ENCODE measurements around the gene PSMG3. TPM values are rescaled to one million over a fixed set of nuclear protein-coding genes. Genes with fewer than 3 reads are reported as not detected.
A peak's percentile ranks its signal among the peaks of the same experiment; 100 is the strongest.

The PSMG3 gene
- total and polyA plus RNA-seq, 2 of the 8 experiments (the other 6 are each of a cell fraction or from before 2014, with no cell fraction given), result 30.2 to 62.0 TPM

DNA sequence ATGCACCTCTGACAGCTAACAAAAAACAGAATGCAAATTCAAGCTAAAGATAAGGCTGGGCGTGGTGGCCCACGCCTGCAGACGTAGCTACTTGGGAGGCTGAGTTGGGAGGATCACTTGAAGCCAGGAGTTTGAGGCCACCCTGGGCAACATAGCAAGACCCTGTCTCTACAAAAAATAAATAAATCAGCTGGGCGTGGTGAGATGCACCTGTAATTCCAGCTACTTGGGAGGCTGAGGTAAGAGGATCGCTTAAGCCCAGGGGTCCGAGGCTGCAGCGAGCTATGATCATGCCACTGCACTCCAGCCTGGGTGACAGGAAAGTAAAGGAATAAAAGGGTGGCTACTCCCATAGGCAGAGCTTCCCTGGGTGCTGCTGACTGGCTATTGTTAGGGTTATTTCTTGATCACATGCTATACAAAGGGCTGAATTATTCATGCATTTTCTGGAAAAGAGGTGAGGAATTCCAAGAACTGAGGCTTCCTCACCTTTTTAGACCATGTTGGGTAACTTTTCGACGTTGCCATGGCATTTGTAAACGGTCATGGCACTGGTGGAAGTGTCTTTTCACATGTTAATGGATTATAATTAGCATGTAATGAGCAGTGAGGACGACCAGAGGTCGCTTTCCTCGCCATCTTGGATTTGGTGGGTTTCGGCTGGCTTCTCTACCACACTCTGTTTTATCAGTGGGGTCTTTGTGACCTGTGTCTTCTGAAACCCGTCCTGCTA lies 6.9 kb upstream of the PSMG3 start:
- no peak overlapping the region for H3K23ac ChIP-seq (ENCODE audit: insufficient read length)
- FAIRE-seq (peak; percentile 93), DNase-seq (ENCODE audit: low read depth in 1 of 2, low spot score in 2 of 2) (peak in 1 of 2 experiments; percentile 79)
- WGBS, 2 experiments (ENCODE audit: extremely low coverage in 1 of 2, insufficient coverage in 1 of 2, insufficient read length in 1 of 2, insufficient replicate concordance in 2 of 2, low coverage in 1 of 2, low lambda C conversion rate in 2 of 2, missing lambda C conversion rate in 1 of 2), result 31% methylated on average over 15 of the region's 15 CpGs; no CpG with 5 or more reads in 1 of the 2 experiments
- no peaks in the 10 kb centered on the region for H3K27me3 ChIP-seq (replicated peaks in 1 of 4; ENCODE audit: control insufficient read depth in 3 of 4, extremely low read depth in 1 of 4, insufficient read depth in 3 of 4, low read length in 3 of 4)
- no peak overlapping the region for H2AFZ ChIP-seq (ENCODE audit: low read length)
- no peaks in the 10 kb centered on the region for H3K79me1 ChIP-seq (ENCODE audit: low read depth, low read length)
- peaks cover 12 to 20% (median 13%) of the 10 kb centered on the region in 4 experiments for H3K4me1 ChIP-seq (replicated peaks in 1 of 4; ENCODE audit: control insufficient read depth in 3 of 4, insufficient read depth in 4 of 4, low read length in 3 of 4)
- H3K79me2 ChIP-seq (ENCODE audit: control insufficient read depth in 1 of 2, insufficient read depth in 2 of 2, low read length in 2 of 2), result no peaks in the 10 kb centered on the region
- peak overlapping the region; percentile 100 for H2AK5ac ChIP-seq (ENCODE audit: low read depth, low read length)
- H3K9me3 ChIP-seq (ENCODE audit: insufficient read depth in 2 of 2, low read depth in 1 of 2, low read length in 1 of 2), result 0 out of 4 replicates have a peak, but pooled peaks cover 0 to 3% of the 10 kb centered on the region in 2 experiments
- peak overlapping the region; percentile 100 for H2BK120ac ChIP-seq (replicated peaks; ENCODE audit: low read depth, low read length)
- no peak overlapping the region for H3K9ac ChIP-seq (replicated peaks in 1 of 4; ENCODE audit: extremely low read depth in 1 of 4, low read depth in 3 of 4, low read length in 3 of 4)
- H2BK5ac ChIP-seq (ENCODE audit: low read depth, low read length), result peak overlapping the region; percentile 99
- H3K23me2 ChIP-seq (ENCODE audit: low read depth, low read length), result peaks cover 14% of the 10 kb centered on the region; the same call in 1 of the 2 replicates
- peak overlapping the region; percentile 6 to 52; a peak in 3 of 4 replicates for H3K4me2 ChIP-seq (ENCODE audit: insufficient read depth in 1 of 2, low read depth in 2 of 2, low read length in 2 of 2)
- H3K27ac ChIP-seq (ENCODE audit: low read depth, low read length), result peak overlapping the region; percentile 74
- peak overlapping the region; percentile 15; the same call in 1 of the 2 replicates for H3K18ac ChIP-seq (ENCODE audit: extremely low read depth, low read length)
- H3K4me3 ChIP-seq (ENCODE audit: extremely low read depth in 1 of 4, insufficient read depth in 2 of 4, low read depth in 3 of 4, low read length in 4 of 4), result peak overlapping the region in 1 of 4 experiments; percentile 9; a peak in 1 of 8 replicates
- ChIA-PET POLR2A (ENCODE audit: partially characterized antibody) (interaction anchor here (0.7 to 1.5 kb wide), 9 partner anchors 9 to 173 kb away, joined by 3 to 8 read pairs (median 3); partner anchors contain the start of gene TMEM184A), CTCF (ENCODE audit: partially characterized antibody) (interaction anchor here (0.9 to 1.3 kb wide), 7 partner anchors 12 to 225 kb away, joined by 3 to 5 read pairs (median 3); no protein-coding TSS in a partner anchor)
- peak overlapping the region; percentile 70 for H4K5ac ChIP-seq (ENCODE audit: insufficient read length, low read depth, low read length)
- peak overlapping the region; percentile 100 for H2BK20ac ChIP-seq (ENCODE audit: low read length)
- no peak overlapping the region; the same call in 1 of the 2 replicates for H4K8ac ChIP-seq (ENCODE audit: extremely low read depth, insufficient read depth, low read length)
- no peak overlapping the region for H2BK15ac ChIP-seq (ENCODE audit: low read length)
- no peaks in the 10 kb centered on the region for H3K36me3 ChIP-seq (ENCODE audit: control insufficient read depth in 2 of 4, insufficient read depth in 4 of 4, low read length in 3 of 4)
- H3K14ac ChIP-seq (ENCODE audit: insufficient read length), result no peak overlapping the region
- H4K91ac ChIP-seq (replicated peaks; ENCODE audit: insufficient read length, low read length), result peak overlapping the region; percentile 100
- peak overlapping the region; percentile 100 for H2BK12ac ChIP-seq (ENCODE audit: low read depth, low read length)
- H3K56ac ChIP-seq (replicated peaks; ENCODE audit: insufficient read length, low read depth, low read length), result no peak overlapping the region
- peaks cover 0 to 2% of the 10 kb centered on the region in 2 experiments for H4K20me1 ChIP-seq (replicated peaks in 1 of 2; ENCODE audit: control insufficient read depth in 1 of 2, insufficient read depth in 2 of 2, low read length in 2 of 2)
- peak overlapping the region; percentile 94 for H3K4ac ChIP-seq (replicated peaks; ENCODE audit: insufficient read length, low read depth, low read length)
- TF ChIP-seq PHF8 (conservative IDR thresholded peaks at IDR 0.05; ENCODE audit: low read depth, low read length) (no peak), TBP (IDR thresholded peaks at IDR 0.05; ENCODE audit: low read depth, low read length) (peak; percentile 45; the same call in 1 of the 2 replicates), RAD21 (IDR thresholded peaks at IDR 0.05 in 1 of 2, conservative IDR thresholded peaks at IDR 0.05 in 1 of 2; ENCODE audit: low read depth in 2 of 2, low read length in 2 of 2) (no peak), EP300 (IDR thresholded peaks at IDR 0.05; ENCODE audit: borderline replicate concordance in 1 of 2, low read depth in 2 of 2, low read length in 2 of 2) (peak in 1 of 2 experiments; percentile 84; a peak in 1 of 3 replicates), TAF1 (IDR thresholded peaks at IDR 0.05; ENCODE audit: low read depth, low read length) (peak; percentile 41), RFX5 (IDR thresholded peaks at IDR 0.05; ENCODE audit: borderline replicate concordance, low read depth, low read length) (no peak), JUND (IDR thresholded peaks at IDR 0.05; ENCODE audit: low read length) (no peak)
- TF ChIP-seq, protein P1, sequence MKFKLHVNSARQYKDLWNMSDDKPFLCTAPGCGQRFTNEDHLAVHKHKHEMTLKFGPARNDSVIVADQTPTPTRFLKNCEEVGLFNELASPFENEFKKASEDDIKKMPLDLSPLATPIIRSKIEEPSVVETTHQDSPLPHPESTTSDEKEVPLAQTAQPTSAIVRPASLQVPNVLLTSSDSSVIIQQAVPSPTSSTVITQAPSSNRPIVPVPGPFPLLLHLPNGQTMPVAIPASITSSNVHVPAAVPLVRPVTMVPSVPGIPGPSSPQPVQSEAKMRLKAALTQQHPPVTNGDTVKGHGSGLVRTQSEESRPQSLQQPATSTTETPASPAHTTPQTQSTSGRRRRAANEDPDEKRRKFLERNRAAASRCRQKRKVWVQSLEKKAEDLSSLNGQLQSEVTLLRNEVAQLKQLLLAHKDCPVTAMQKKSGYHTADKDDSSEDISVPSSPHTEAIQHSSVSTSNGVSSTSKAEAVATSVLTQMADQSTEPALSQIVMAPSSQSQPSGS (IDR thresholded peaks at IDR 0.05; ENCODE audit: low read length), result peak; percentile 77; the same call in 1 of the 2 replicates
